Liver (tissue), 9 donors: ENCODE measurements around the gene SPP1. TPM values are rescaled to one million over a fixed set of nuclear protein-coding genes. Genes with fewer than 3 reads are reported as not detected.
A peak's percentile ranks its signal among the peaks of the same experiment; 100 is the strongest.

ENCODE experiments used
- DNase-seq: peaks from one replicate; pipeline ENCODE4 v3.0.0-alpha.2; 2017; ENCODE audit warnings: low spot score
- H3K27ac ChIP-seq, 2 donors: one replicate each; pipeline ENCODE4 v1.7.0; 2013; ENCODE audit warnings: inconsistent platforms in 2 of 2, low read length in 2 of 2, control low read depth in 1 of 2, low read depth in 1 of 2, mild to moderate bottlenecking in 1 of 2
- H3K27me3 ChIP-seq, 4 donors: one replicate each; pipeline versions ENCODE4 v1.6.1 to v1.7.0; 2013; ENCODE audit warnings: low read length in 3 of 4, inconsistent platforms in 1 of 4, mild to moderate bottlenecking in 1 of 4, moderate library complexity in 1 of 4; ENCODE audit not compliant: control insufficient read depth in 4 of 4, insufficient read depth in 4 of 4
- H3K36me3 ChIP-seq, 4 donors: one replicate each; pipeline versions ENCODE4 v1.6.1 to v1.7.0; 2013; ENCODE audit warnings: low read length in 3 of 4, mild to moderate bottlenecking in 3 of 4, low read depth in 1 of 4, moderate library complexity in 1 of 4; ENCODE audit not compliant: control insufficient read depth in 4 of 4, insufficient read depth in 3 of 4
- H3K4me1 ChIP-seq, 4 donors: one replicate each; pipeline versions ENCODE4 v1.6.1 to v1.7.0; 2013; ENCODE audit warnings: low read length in 3 of 4, mild to moderate bottlenecking in 3 of 4, moderate library complexity in 1 of 4; ENCODE audit not compliant: control insufficient read depth in 4 of 4, insufficient read depth in 4 of 4
- H3K4me3 ChIP-seq, 3 donors: one replicate each; pipeline versions ENCODE4 v1.6.1 to v1.7.0; 2013; ENCODE audit warnings: low read length in 3 of 3, control low read depth in 1 of 3, low read depth in 1 of 3, mild to moderate bottlenecking in 1 of 3
- H3K9ac ChIP-seq, 2 donors: one replicate each; pipeline ENCODE4 v1.7.0; 2013; ENCODE audit warnings: low read length in 2 of 2, mild to moderate bottlenecking in 2 of 2, moderate library complexity in 2 of 2, control low read depth in 1 of 2, low read depth in 1 of 2
- H3K9me3 ChIP-seq, 4 donors: one replicate each; pipeline versions ENCODE4 v1.6.1 to v1.7.0; 2013; ENCODE audit warnings: low read length in 3 of 4; ENCODE audit not compliant: control insufficient read depth in 4 of 4
- EGR1 ChIP-seq, 2 donors: IDR thresholded peaks; 2 replicates each; pipeline ENCODE4 v1.6.1; 2016 to 2018; ENCODE audit warnings: antibody characterized with exemption in 2 of 2, low read depth in 2 of 2
- FOXA1 ChIP-seq: IDR thresholded peaks from 2 replicates; pipeline ENCODE4 v1.6.1; 2016; ENCODE audit warnings: antibody characterized with exemption
- FOXA2 ChIP-seq: IDR thresholded peaks from 2 replicates; pipeline ENCODE4 v1.6.1; 2016; ENCODE audit warnings: antibody characterized with exemption
- HNF4A ChIP-seq, 2 donors: conservative IDR thresholded peaks; 2 replicates each; pipeline ENCODE4 v1.6.1; 2016; ENCODE audit warnings: antibody characterized with exemption in 2 of 2, mild to moderate bottlenecking in 2 of 2
- JUND ChIP-seq, 2 donors: IDR thresholded peaks; 2 replicates each; pipeline ENCODE4 v1.6.1; 2016; ENCODE audit warnings: antibody characterized with exemption in 2 of 2
- NR2F2 ChIP-seq: IDR thresholded peaks from 2 replicates; pipeline ENCODE4 v1.6.1; 2016; ENCODE audit warnings: antibody characterized with exemption
- RAD21 ChIP-seq, 2 donors: IDR thresholded peaks; 2 replicates each; pipeline ENCODE4 v1.6.1; 2016; ENCODE audit warnings: antibody characterized with exemption in 2 of 2, mild to moderate bottlenecking in 2 of 2
- REST ChIP-seq: IDR thresholded peaks from 2 replicates; pipeline ENCODE4 v1.6.1; 2016; ENCODE audit warnings: antibody characterized with exemption, mild to moderate bottlenecking
- RXRA ChIP-seq, 2 donors: IDR thresholded peaks; 2 replicates each; pipeline ENCODE4 v1.6.1; 2017 to 2018; ENCODE audit warnings: antibody characterized with exemption in 2 of 2, mild to moderate bottlenecking in 1 of 2
- SP1 ChIP-seq: IDR thresholded peaks from 2 replicates; pipeline ENCODE4 v1.6.1; 2018; ENCODE audit warnings: antibody characterized with exemption, mild to moderate bottlenecking
- TAF1 ChIP-seq: conservative IDR thresholded peaks from 2 replicates; pipeline ENCODE4 v1.6.1; 2016; ENCODE audit warnings: antibody characterized with exemption, mild to moderate bottlenecking
- YY1 ChIP-seq: IDR thresholded peaks from 2 replicates; pipeline ENCODE4 v1.6.1; 2016; ENCODE audit warnings: antibody characterized with exemption, mild to moderate bottlenecking
- WGBS: extraction: QIAGEN DNeasy Blood & Tissue Kit; methylation state at CpG from one replicate; pipeline ENCODE4 v1.1.7; 2013; 5-methylcytosine and 5-hydroxymethylcytosine counted together
- polyA plus RNA-seq, 2 donors: library from polyadenylated mRNA; stranded (reverse) in 1 of 2; unstranded in 1 of 2; fragments of 200-250 nt in 1 of 2; fragments of >200 nt in 1 of 2; fragmentation: Nextera tagmentation in 1 of 2; extraction: Ambion mirVana in 1 of 2; gene quantifications; one replicate each; pipeline versions ENCODE4 v1.2.1 to v1.2.3, GENCODE V29; 2013 to 2015
- total RNA-seq, 2 donors: library from RNA; depleted of rRNA; stranded (reverse); fragments of >200 nt; gene quantifications; one replicate each; pipeline ENCODE4 v1.2.3, GENCODE V29; 2014
- TF ChIP-seq, protein P1 (sequence below): IDR thresholded peaks from 2 replicates; pipeline ENCODE4 v1.6.1; 2016; ENCODE audit warnings: antibody characterized with exemption
- TF ChIP-seq, protein P2 (sequence below): IDR thresholded peaks from 2 replicates; pipeline ENCODE4 v1.6.1; 2016; ENCODE audit warnings: antibody characterized with exemption
- TF ChIP-seq, protein P3 (sequence below): fragments of 150-350 bp; IDR thresholded peaks from 2 replicates; pipeline ENCODE4 v1.5.1; 2017; ENCODE audit warnings: improper control_type of control experiment, low read depth, low read length; ENCODE audit not compliant: missing input control
- donor health status: healthy.
- donor health status: healthy.
- donor health status: healthy.
- donor health status: healthy.
- donor health status: healthy.

The SPP1 gene
- total and polyA plus RNA-seq, 4 donors = 10.5 to 80.2 (median 27.5) TPM

DNA sequence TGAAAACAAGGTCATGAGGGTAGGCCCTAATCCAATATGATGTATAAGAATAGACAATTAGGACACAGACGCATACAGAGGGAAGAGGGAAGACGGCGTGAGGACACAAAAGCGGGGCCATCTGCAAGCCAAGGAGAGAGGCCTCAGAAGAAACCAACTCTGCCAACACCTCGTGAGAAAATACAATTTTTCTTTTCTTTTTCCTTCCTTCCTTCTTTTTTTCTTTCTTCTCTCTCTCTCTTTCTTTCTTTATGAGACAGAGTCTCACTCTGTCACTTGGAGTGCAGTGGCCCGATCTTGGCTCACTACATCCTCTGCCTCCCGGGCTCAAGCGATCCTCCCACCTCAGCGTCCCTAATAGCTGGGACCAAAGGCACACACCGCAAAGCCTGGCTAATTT, 30.4 kb downstream of the SPP1 start:
- H3K9ac ChIP-seq = no peak overlapping the region
- 97% methylated on average over 10 of the region's 10 CpGs for WGBS
- DNase-seq = no peak

GRCh38 chr4:88006956-88007303, 31.4 kb downstream of the SPP1 start:
- peaks cover 4 to 12% (median 9%) of the 10 kb centered on the region in 4 donors for H3K4me1 ChIP-seq
- peak overlapping the region; percentile 5 to 90 (median 78) for H3K4me3 ChIP-seq
- peak overlapping the region in 1 of 2 donors; percentile 25 for H3K27ac ChIP-seq
- no peaks in the 10 kb centered on the region for H3K36me3 ChIP-seq
- no peaks in the 10 kb centered on the region for H3K9me3 ChIP-seq
- no peak for TF ChIP-seq EGR1 (IDR thresholded peaks at IDR 0.05; ENCODE audit: low read depth in 2 of 2)
- TF ChIP-seq, protein P1, sequence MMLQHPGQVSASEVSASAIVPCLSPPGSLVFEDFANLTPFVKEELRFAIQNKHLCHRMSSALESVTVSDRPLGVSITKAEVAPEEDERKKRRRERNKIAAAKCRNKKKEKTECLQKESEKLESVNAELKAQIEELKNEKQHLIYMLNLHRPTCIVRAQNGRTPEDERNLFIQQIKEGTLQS = no peak
- TF ChIP-seq FOXA1 = no peak
- TF ChIP-seq RAD21 (IDR thresholded peaks at IDR 0.05) = no peak
- TF ChIP-seq, protein P2, sequence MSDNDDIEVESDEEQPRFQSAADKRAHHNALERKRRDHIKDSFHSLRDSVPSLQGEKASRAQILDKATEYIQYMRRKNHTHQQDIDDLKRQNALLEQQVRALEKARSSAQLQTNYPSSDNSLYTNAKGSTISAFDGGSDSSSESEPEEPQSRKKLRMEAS = no peak
- no peak for TF ChIP-seq TAF1
- 64% methylated on average over 10 of the region's 10 CpGs for WGBS
- DNase-seq = no peak
- peak overlapping the region in 1 of 2 donors; percentile 28 for H3K9ac ChIP-seq
- H3K27me3 ChIP-seq = no peaks in the 10 kb centered on the region

More for the DNA sequence above, 30.4 kb downstream of the SPP1 start:
- TF ChIP-seq JUND (IDR thresholded peaks at IDR 0.05) (no peak), TAF1 (no peak), RAD21 (IDR thresholded peaks at IDR 0.05) (no peak), YY1 (no peak), EGR1 (IDR thresholded peaks at IDR 0.05; ENCODE audit: low read depth in 2 of 2) (no peak), NR2F2 (no peak), RXRA (IDR thresholded peaks at IDR 0.05) (no peak), FOXA2 (no peak), SP1 (no peak), HNF4A (conservative IDR thresholded peaks at IDR 0.05) (no peak), REST (no peak), FOXA1 (no peak)
- TF ChIP-seq, protein P1 = no peak
- TF ChIP-seq, protein P3, sequence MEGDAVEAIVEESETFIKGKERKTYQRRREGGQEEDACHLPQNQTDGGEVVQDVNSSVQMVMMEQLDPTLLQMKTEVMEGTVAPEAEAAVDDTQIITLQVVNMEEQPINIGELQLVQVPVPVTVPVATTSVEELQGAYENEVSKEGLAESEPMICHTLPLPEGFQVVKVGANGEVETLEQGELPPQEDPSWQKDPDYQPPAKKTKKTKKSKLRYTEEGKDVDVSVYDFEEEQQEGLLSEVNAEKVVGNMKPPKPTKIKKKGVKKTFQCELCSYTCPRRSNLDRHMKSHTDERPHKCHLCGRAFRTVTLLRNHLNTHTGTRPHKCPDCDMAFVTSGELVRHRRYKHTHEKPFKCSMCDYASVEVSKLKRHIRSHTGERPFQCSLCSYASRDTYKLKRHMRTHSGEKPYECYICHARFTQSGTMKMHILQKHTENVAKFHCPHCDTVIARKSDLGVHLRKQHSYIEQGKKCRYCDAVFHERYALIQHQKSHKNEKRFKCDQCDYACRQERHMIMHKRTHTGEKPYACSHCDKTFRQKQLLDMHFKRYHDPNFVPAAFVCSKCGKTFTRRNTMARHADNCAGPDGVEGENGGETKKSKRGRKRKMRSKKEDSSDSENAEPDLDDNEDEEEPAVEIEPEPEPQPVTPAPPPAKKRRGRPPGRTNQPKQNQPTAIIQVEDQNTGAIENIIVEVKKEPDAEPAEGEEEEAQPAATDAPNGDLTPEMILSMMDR = no peak
- TF ChIP-seq, protein P2 = no peak
- no peaks in the 10 kb centered on the region for H3K9me3 ChIP-seq
- peaks cover 4 to 12% (median 9%) of the 10 kb centered on the region in 4 donors for H3K4me1 ChIP-seq
- no peak overlapping the region for H3K4me3 ChIP-seq
- no peaks in the 10 kb centered on the region for H3K36me3 ChIP-seq
- H3K27ac ChIP-seq = no peak overlapping the region
- H3K27me3 ChIP-seq = no peaks in the 10 kb centered on the region
